NCI-H1436 (cell line): Measurements from ENCODE around the gene SYT2.
A peak's percentile ranks its signal among the peaks of the same experiment; 100 is the strongest.
"Not testable (repeated sequence)": the region's sequence is repeated elsewhere in the genome, so short reads cannot be mapped to it uniquely, and the experiment has no call there.

Source experiments
- DNase-seq: peaks from one replicate; lab custom pipeline; 2025; lab: John Stamatoyannopoulos, UW

SYT2 gene

GRCh38 chr1:202710070-202711045 is at the start of gene SYT2:
Gene SYT2 (minus strand): TSS chr1:202710454. CDS start chr1:202605772, 104,682 bp downstream.
- DNase-seq: peak; percentile 82

GRCh38 chr1:202756391-202756790 is 46.1 kb upstream of the SYT2 start:
- no peak for DNase-seq

DNA sequence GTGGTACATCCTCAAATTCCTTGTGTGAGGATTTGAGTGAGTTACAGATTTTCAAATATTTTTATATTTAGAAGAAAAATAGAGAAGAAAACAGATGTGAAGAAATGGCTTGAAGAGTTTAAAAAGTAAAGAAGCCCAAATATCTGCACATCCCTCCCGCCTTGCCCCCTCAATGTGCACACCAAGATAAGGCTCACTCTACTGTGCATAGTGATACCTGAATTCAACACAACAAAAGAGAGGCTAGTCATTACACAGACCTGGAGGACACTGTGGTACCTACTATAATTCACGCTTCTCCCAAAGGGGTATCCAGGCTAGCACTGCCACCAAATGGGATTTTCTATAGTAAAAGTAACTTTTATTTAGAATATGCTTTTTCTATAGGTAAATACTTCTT is 44.0 kb upstream of the SYT2 start:
- DNase-seq: no peak

GRCh38 chr1:202752774-202753173 is 42.5 kb upstream of the SYT2 start:
- DNase-seq: no peak

- no peak for DNase-seq
Measured at GRCh38 chr1:202750761-202751160, 40.5 kb upstream of the SYT2 start.

GRCh38 chr1:202750024-202750423 is 39.8 kb upstream of the SYT2 start:
- DNase-seq: no peak

- DNase-seq: no peak
Measured at GRCh38 chr1:202745323-202745888, 35.2 kb upstream of the SYT2 start.

DNA sequence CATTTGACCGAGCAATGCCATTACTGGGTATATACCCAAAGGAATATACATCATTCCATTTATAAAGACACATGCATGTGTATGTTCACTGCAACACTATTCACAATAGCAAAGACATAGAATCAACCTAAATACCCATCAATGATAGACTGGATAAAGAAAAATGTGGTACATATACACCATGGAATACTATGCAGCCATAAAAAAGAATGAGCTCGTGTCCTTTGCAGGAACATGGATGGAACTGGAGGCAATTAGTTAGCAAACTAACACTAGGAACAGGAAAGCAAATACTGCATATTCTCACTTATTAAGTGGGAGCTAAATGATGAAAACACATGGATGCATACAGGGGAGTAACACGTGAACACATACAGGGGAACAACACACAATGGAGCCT is 34.5 kb upstream of the SYT2 start:
- not testable (repeated sequence) for DNase-seq

DNA sequence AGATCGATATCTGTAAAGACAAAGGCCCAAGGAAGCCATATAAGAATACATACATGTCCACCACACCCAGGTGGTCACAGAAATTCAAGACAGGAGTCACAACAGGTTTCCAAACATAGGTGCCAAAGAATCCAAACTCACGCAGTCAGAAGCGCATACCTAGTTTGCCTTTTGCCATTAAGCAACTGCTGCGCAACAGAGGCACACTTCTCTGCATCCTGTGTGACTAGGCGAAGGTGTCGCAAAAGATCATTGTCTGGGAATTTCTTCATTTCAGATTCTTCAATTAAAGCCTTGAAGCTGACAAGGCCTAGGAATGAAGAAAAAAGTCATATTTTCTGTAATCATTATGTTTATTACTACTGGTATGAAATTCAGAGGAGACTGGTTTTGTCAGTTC is 32.2 kb upstream of the SYT2 start:
- no peak for DNase-seq

DNA sequence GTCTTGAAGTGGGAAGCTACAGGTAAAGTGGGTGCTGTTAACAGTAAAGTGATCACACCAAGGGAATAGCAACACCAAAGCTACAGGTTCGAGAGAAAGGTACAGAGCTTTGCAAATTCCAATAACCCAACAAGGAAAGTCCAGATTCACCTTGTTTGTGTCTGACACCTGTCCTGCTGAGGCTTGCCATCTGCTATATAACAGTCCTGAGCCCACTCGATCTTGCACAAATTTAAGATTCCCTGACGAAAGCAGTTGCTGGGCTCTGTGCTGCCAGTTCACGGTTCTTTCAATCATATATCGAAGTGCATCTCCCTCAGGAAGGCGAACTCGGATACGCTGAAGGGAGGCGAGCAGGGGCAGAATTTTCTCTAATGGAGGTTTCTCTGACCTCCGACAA is 23.0 kb upstream of the SYT2 start:
- DNase-seq: no peak

DNA sequence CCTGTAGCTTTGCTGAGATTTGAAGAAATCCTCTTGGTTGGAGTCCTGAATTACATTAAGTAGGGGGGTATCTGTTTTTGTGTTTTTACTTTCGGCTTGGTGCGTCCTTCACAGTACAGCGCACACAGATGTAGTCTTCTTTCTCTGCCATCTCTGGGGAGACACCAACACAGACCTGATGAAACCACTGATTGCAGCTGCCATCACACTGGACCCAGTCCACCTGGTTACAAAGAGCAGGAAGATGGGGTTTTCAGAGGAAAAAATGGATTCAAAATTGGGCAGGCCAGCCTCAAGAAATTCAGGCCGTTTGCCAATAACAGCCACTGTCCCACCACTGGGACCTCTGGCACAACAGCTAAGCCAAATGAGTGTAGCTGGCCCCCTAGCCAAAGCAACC is 18.7 kb upstream of the SYT2 start:
- no peak for DNase-seq

DNA sequence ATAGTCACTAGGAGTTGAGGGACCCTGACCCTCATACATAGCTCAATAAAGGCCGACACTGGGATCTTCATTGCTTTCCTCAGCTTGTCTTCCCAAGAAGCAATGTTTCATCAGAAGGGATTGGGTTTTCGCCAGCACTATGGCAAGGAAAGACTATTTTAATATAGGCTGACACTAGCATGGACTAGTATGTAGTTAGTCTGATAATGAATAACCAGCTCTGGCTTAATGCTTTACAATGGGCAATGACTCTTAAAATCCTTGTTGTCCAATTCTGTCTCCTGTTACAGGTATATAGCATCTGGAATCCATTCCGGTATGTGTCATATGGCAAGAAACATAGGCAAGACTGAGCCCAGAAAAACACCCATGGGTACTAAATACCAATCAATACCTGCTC is 15.3 kb upstream of the SYT2 start:
- no peak for DNase-seq

DNA sequence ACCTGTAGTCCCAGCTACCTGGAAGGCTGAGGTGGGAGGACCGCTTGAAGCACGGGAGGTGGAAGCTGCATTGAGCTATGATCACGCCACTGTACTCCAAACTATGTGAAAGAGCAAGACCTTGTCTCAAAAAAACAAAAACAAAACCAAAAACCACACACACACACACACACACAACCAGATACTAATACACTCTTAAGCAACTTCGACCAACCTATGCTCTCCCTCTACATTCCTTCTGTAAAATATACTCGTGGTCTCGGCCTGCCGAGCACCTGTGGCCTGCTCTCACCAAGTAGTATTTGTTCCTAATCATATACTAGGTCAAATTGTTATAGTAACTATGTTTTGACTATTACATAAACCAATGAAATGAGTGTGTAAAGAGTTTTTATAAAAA is 13.5 kb upstream of the SYT2 start:
- DNase-seq: no peak

GRCh38 chr1:202723046-202723445 is 12.8 kb upstream of the SYT2 start:
- not testable (repeated sequence) for DNase-seq

DNA sequence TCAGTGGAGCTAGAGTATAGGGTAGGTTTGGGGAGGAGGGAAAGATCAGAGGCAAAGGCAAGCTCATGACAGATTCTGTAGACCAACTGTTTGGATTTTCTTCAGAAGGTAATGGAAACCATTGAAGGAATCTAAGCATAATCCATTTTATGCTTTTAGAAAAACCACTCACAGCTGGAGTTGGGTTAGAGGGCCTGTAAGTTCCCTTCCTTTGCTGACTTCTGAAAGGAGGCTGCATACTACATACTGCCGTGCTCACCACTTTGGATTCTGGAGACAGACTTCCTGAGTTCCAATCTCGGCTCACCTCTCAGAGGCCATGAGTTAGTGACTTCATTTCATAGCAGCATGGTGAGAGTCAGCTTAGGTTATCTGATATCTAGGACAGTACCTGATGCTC is 6.4 kb upstream of the SYT2 start:
- no peak for DNase-seq

DNA sequence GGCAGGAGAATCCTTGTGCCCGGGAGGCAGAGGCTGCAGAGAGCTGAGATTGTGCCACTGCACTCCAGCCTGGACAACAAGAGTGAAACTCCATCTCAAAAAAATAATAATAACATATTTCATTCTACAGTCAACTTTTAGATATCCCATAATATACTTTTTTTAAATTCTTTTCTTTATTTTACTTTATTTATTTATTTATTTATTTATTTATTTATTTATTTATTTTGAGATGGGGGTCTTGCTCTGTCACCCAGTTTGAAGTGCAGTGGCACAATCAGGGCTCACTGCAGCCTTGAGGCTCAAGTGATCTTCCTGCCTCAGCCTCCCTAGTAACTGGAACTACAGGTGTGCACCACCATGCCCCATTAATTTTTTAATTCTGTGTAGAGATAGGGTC is 3.9 kb upstream of the SYT2 start:
- DNase-seq: not testable (repeated sequence)

GRCh38 chr1:202713110-202713509 is 2.9 kb upstream of the SYT2 start:
- DNase-seq: no peak

- no peak for DNase-seq
Measured at GRCh38 chr1:202711949-202712635, 1.8 kb upstream of the SYT2 start.

DNA sequence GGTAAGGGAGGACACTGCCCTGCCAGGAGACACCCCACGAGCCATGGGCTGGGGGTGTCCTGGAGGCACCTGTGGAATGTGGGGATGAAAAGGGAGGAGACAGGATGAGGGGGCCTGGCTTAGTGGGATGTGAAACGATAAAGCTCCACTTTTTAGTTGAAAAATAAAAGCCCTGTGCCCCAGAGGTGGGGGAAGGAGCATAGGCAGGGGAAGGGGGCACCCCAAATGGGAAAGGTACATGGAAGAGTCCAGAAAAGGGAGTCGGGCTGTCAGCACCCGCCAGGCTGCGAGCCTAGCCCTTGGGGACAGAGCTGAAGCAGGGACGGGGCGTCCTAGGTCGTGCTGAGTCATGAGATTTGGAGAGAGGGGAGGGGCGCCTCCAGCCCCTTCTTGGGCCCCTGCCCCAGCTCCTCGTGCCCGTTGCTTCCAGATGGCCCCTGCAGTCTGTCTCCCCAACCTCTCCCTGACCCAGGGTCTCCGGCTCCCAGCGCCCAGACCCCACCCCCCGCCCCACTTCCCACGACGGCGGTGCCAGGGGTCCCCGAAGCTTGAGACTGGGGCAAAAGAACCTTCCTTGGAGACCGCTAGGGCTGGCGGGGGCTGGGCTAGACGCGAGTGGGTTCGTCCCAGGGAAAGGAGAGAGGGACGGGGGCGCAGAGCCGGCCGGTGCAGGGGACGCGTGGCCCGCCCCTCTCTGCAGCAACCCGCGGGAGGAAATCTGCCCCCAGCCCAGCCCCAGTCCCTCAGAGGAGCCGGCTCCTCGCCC is 795 bp downstream of the SYT2 start:
- no peak for DNase-seq

- no peak for DNase-seq
Measured at GRCh38 chr1:202708456-202709275, 1.6 kb downstream of the SYT2 start.

- DNase-seq: no peak
Measured at GRCh38 chr1:202706851-202707250, 3.4 kb downstream of the SYT2 start.
